NCI-H82 treated with DMSO at 0.1 percent for 48 hours (cell line): Measurements from ENCODE around the gene MCU.
"Not testable (repeated sequence)": the region's sequence is repeated elsewhere in the genome, so short reads cannot be mapped to it uniquely, and the experiment has no call there.

Experiments used
- DNase-seq: peaks from one replicate; lab custom pipeline; 2025; ENCODE audit not compliant: unreplicated experiment; lab: John Stamatoyannopoulos, UW

Gene MCU

GRCh38 chr10:72691863-72692743 lies at the start of gene MCU:
MCU (plus strand) TSS chr10:72692143; CDS start chr10:72692152, 9 bp downstream.
- DNase-seq = peak; percentile 77

GRCh38 chr10:72642318-72642717 lies 49.6 kb upstream of the MCU start:
- DNase-seq = no peak

GRCh38 chr10:72645263-72645858 lies 46.6 kb upstream of the MCU start:
- no peak for DNase-seq

GRCh38 chr10:72646971-72647370 lies 45.0 kb upstream of the MCU start:
- DNase-seq = not testable (repeated sequence)

GRCh38 chr10:72648301-72648700 lies 43.6 kb upstream of the MCU start:
- DNase-seq = no peak

GRCh38 chr10:72649291-72649690 lies 42.7 kb upstream of the MCU start:
- no peak for DNase-seq

- no peak for DNase-seq
Observed at GRCh38 chr10:72653383-72654096, 38.4 kb upstream of the MCU start.

- DNase-seq = no peak
Observed at GRCh38 chr10:72654720-72655119, 37.2 kb upstream of the MCU start.

GRCh38 chr10:72658696-72659400 lies 33.1 kb upstream of the MCU start:
- DNase-seq = no peak

GRCh38 chr10:72659694-72660093 lies 32.2 kb upstream of the MCU start:
- DNase-seq = no peak

GRCh38 chr10:72660220-72660619 lies 31.7 kb upstream of the MCU start:
- DNase-seq = no peak

- DNase-seq = no peak
Observed at GRCh38 chr10:72661431-72661830, 30.5 kb upstream of the MCU start.

GRCh38 chr10:72663971-72664370 lies 28.0 kb upstream of the MCU start:
- no peak for DNase-seq

GRCh38 chr10:72665925-72666324 lies 26.0 kb upstream of the MCU start:
- no peak for DNase-seq

- DNase-seq = no peak
Observed at GRCh38 chr10:72667207-72667864, 24.6 kb upstream of the MCU start.

GRCh38 chr10:72673280-72673679 lies 18.7 kb upstream of the MCU start:
- DNase-seq = no peak

GRCh38 chr10:72674174-72674573 lies 17.8 kb upstream of the MCU start:
- DNase-seq = not testable (repeated sequence)

GRCh38 chr10:72679838-72680241 lies 12.1 kb upstream of the MCU start:
- DNase-seq = no peak

GRCh38 chr10:72682638-72683037 lies 9.3 kb upstream of the MCU start:
- DNase-seq = no peak

GRCh38 chr10:72685264-72685921 lies 6.5 kb upstream of the MCU start:
- DNase-seq = no peak
